Measurements from ENCODE around the gene DKKL1. TPM values are rescaled to one million over a fixed set of nuclear protein-coding genes. Genes with fewer than 3 reads are reported as not detected.

Gene DKKL1
- total and polyA plus RNA-seq, 2 experiments from 2014 or later, result 0.76 to 2.9 TPM

DNA sequence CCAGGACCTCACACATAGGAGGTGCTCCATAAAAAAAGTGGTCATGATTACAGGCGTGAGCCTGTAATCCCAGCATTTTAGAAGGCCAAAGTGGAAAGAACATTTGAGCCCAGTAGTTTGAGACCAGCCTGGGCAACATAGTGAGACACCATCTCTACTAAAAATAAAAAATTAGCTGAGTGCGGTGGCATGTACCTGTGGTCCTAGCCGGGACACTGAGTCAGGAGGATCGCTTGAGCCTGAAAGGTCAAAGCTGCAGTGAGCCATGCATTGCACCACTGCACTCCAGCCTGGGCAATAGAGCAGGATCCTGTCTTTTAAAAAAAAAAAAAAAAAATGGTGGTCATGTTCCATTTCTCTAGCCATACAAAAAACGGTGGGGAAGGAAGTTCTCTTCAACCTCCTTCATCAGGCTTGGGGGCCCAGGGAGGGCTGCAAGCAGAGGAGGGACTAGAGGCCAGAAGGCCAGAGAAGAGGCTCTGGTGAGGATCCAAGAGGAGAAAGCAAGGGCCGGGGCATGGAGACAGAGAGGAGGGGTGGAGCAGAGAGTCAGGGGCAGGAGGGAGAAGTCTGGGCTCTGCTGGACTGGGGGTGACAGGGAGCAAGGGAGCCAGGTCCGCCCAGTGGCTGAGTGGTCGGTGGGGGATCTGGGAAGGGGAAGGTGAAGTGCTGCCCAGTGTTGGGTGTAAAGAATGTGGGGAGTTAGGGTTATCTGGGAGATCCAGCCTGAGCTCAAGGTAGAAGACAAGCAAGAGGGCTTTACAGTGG, 33.2 kb downstream of the DKKL1 start (continued):
- TF ChIP-seq, protein P1, sequence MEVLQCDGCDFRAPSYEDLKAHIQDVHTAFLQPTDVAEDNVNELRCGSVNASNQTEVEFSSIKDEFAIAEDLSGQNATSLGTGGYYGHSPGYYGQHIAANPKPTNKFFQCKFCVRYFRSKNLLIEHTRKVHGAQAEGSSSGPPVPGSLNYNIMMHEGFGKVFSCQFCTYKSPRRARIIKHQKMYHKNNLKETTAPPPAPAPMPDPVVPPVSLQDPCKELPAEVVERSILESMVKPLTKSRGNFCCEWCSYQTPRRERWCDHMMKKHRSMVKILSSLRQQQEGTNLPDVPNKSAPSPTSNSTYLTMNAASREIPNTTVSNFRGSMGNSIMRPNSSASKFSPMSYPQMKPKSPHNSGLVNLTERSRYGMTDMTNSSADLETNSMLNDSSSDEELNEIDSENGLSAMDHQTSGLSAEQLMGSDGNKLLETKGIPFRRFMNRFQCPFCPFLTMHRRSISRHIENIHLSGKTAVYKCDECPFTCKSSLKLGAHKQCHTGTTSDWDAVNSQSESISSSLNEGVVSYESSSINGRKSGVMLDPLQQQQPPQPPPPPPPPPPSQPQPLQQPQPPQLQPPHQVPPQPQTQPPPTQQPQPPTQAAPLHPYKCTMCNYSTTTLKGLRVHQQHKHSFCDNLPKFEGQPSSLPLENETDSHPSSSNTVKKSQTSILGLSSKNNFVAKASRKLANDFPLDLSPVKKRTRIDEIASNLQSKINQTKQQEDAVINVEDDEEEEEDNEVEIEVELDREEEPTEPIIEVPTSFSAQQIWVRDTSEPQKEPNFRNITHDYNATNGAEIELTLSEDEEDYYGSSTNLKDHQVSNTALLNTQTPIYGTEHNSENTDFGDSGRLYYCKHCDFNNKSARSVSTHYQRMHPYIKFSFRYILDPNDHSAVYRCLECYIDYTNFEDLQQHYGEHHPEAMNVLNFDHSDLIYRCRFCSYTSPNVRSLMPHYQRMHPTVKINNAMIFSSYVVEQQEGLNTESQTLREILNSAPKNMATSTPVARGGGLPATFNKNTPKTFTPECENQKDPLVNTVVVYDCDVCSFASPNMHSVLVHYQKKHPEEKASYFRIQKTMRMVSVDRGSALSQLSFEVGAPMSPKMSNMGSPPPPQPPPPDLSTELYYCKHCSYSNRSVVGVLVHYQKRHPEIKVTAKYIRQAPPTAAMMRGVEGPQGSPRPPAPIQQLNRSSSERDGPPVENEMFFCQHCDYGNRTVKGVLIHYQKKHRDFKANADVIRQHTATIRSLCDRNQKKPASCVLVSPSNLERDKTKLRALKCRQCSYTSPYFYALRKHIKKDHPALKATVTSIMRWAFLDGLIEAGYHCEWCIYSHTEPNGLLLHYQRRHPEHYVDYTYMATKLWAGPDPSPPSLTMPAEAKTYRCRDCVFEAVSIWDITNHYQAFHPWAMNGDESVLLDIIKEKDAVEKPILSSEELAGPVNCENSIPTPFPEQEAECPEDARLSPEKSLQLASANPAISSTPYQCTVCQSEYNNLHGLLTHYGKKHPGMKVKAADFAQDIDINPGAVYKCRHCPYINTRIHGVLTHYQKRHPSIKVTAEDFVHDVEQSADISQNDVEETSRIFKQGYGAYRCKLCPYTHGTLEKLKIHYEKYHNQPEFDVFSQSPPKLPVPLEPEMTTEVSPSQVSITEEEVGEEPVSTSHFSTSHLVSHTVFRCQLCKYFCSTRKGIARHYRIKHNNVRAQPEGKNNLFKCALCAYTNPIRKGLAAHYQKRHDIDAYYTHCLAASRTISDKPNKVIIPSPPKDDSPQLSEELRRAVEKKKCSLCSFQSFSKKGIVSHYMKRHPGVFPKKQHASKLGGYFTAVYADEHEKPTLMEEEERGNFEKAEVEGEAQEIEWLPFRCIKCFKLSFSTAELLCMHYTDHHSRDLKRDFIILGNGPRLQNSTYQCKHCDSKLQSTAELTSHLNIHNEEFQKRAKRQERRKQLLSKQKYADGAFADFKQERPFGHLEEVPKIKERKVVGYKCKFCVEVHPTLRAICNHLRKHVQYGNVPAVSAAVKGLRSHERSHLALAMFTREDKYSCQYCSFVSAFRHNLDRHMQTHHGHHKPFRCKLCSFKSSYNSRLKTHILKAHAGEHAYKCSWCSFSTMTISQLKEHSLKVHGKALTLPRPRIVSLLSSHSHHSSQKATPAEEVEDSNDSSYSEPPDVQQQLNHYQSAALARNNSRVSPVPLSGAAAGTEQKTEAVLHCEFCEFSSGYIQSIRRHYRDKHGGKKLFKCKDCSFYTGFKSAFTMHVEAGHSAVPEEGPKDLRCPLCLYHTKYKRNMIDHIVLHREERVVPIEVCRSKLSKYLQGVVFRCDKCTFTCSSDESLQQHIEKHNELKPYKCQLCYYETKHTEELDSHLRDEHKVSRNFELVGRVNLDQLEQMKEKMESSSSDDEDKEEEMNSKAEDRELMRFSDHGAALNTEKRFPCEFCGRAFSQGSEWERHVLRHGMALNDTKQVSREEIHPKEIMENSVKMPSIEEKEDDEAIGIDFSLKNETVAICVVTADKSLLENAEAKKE (CRISPR knock-in tag; IDR thresholded peaks at IDR 0.05), result no peak
- TF ChIP-seq EZH2 (IDR thresholded peaks at IDR 0.05; ENCODE audit: low read depth, unreplicated experiment) (no peak), EZH2phosphoT487 (IDR thresholded peaks at IDR 0.05; ENCODE audit: unreplicated experiment) (no peak), CREB1 (CRISPR knock-in tag; IDR thresholded peaks at IDR 0.05; ENCODE audit: low read depth) (no peak), NANOG (IDR thresholded peaks at IDR 0.05; ENCODE audit: borderline replicate concordance) (no peak)

DNA sequence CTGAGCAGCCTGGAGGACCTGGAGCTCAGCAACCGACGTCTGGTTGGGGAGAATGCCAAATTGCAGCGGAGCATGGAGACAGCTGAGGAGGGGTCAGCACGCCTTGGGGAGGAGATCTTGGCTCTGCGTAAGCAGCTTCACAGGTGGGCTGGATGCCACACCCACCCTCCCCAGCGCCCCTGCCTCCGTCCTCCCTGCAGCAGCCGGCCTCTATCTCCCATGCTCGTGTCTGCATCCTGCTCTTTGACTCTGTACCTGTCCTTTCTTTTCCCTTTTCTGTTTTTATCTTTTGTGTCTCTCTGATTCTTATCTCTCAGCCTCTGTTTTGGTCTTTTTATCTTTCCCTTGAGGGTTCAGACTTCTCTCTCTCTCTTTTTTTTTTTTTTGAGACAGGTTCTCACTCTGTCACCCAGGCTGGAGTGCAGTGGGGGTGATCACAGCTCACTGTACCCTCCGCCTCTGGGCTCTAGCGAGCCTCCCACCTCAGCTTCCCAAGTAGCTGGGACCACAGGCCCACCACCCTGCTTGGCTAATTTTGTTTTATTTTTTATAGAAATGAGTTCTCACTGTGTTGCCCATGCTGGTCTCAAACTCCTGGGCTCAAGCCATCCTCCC, 34.4 kb downstream of the DKKL1 start:
- Histone ChIP-seq H3K27me3 (ENCODE audit: insufficient read depth) (no peaks in the 10 kb centered on the region), H4K20me1 (replicated peaks; ENCODE audit: insufficient read depth) (no peaks in the 10 kb centered on the region), H3K36me3 (ENCODE audit: insufficient read depth) (no peaks in the 10 kb centered on the region), H3K4me1 (ENCODE audit: insufficient read depth) (peaks cover 6% of the 10 kb centered on the region; the same call in 1 of the 2 replicates), H3K4me2 (no peak overlapping the region), H2AFZ (peak overlapping the region; percentile 81; the same call in 1 of the 2 replicates), H3K4me3 (no peak overlapping the region), H3F3A (replicated peaks; ENCODE audit: low read depth) (0 out of 2 replicates have a peak, but pooled peaks cover 5% of the 10 kb centered on the region), H3K79me2 (replicated peaks; ENCODE audit: insufficient read depth) (no peaks in the 10 kb centered on the region), H3K9me2 (ENCODE audit: insufficient read depth) (0 out of 2 replicates have a peak, but pooled peaks cover 3% of the 10 kb centered on the region), H3K27ac (ENCODE audit: low read depth) (no peak overlapping the region)
- Mint-ChIP-seq H3K27ac (no peak overlapping the region), H3K4me3 (no peak overlapping the region; the same call in 2 of the 3 replicates), H3K27me3 (ENCODE audit: insufficient read depth, low read depth, poor library complexity) (peaks cover 20% of the 10 kb centered on the region), H3K36me3 (ENCODE audit: low read depth) (no peaks in the 10 kb centered on the region), H3K9me3 (no peaks in the 10 kb centered on the region), H3K4me1 (peaks cover 33% of the 10 kb centered on the region)
- no peak for ATAC-seq
- DNase-seq (ENCODE audit: low spot score), result no peak
- TF ChIP-seq, protein P2, sequence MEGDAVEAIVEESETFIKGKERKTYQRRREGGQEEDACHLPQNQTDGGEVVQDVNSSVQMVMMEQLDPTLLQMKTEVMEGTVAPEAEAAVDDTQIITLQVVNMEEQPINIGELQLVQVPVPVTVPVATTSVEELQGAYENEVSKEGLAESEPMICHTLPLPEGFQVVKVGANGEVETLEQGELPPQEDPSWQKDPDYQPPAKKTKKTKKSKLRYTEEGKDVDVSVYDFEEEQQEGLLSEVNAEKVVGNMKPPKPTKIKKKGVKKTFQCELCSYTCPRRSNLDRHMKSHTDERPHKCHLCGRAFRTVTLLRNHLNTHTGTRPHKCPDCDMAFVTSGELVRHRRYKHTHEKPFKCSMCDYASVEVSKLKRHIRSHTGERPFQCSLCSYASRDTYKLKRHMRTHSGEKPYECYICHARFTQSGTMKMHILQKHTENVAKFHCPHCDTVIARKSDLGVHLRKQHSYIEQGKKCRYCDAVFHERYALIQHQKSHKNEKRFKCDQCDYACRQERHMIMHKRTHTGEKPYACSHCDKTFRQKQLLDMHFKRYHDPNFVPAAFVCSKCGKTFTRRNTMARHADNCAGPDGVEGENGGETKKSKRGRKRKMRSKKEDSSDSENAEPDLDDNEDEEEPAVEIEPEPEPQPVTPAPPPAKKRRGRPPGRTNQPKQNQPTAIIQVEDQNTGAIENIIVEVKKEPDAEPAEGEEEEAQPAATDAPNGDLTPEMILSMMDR (conservative IDR thresholded peaks at IDR 0.05; ENCODE audit: low read depth in 2 of 2), result no peak
- TF ChIP-seq STAT1 (IDR thresholded peaks at IDR 0.05; ENCODE audit: unreplicated experiment) (no peak), EZH2phosphoT487 (IDR thresholded peaks at IDR 0.05; ENCODE audit: unreplicated experiment) (no peak), ZNF331 (CRISPR knock-in tag; IDR thresholded peaks at IDR 0.05; ENCODE audit: low read depth) (no peak), POLR2AphosphoS5 (IDR thresholded peaks at IDR 0.05; ENCODE audit: low read depth) (no peak)
- TF ChIP-seq, protein P3, sequence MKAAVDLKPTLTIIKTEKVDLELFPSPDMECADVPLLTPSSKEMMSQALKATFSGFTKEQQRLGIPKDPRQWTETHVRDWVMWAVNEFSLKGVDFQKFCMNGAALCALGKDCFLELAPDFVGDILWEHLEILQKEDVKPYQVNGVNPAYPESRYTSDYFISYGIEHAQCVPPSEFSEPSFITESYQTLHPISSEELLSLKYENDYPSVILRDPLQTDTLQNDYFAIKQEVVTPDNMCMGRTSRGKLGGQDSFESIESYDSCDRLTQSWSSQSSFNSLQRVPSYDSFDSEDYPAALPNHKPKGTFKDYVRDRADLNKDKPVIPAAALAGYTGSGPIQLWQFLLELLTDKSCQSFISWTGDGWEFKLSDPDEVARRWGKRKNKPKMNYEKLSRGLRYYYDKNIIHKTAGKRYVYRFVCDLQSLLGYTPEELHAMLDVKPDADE (IDR thresholded peaks at IDR 0.05), result no peak
- TF ChIP-seq, protein P4, sequence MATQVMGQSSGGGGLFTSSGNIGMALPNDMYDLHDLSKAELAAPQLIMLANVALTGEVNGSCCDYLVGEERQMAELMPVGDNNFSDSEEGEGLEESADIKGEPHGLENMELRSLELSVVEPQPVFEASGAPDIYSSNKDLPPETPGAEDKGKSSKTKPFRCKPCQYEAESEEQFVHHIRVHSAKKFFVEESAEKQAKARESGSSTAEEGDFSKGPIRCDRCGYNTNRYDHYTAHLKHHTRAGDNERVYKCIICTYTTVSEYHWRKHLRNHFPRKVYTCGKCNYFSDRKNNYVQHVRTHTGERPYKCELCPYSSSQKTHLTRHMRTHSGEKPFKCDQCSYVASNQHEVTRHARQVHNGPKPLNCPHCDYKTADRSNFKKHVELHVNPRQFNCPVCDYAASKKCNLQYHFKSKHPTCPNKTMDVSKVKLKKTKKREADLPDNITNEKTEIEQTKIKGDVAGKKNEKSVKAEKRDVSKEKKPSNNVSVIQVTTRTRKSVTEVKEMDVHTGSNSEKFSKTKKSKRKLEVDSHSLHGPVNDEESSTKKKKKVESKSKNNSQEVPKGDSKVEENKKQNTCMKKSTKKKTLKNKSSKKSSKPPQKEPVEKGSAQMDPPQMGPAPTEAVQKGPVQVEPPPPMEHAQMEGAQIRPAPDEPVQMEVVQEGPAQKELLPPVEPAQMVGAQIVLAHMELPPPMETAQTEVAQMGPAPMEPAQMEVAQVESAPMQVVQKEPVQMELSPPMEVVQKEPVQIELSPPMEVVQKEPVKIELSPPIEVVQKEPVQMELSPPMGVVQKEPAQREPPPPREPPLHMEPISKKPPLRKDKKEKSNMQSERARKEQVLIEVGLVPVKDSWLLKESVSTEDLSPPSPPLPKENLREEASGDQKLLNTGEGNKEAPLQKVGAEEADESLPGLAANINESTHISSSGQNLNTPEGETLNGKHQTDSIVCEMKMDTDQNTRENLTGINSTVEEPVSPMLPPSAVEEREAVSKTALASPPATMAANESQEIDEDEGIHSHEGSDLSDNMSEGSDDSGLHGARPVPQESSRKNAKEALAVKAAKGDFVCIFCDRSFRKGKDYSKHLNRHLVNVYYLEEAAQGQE (IDR thresholded peaks at IDR 0.05; ENCODE audit: unreplicated experiment), result no peak

Measured in GM23338 (cell line).